OCI-LY3 (cell line): ENCODE measurements around the gene DEFB125.

ENCODE experiments used
- H2AFZ ChIP-seq: fragments of 200-600, 300-600 bp; shearing (Covaris generic); 2 replicates; pipeline ENCODE4 v1.6.0; 2014; ENCODE audit warnings: antibody characterized with exemption, low read depth, low read length
- H3K27ac ChIP-seq: fragments of 200-600, 300-600 bp; sonication (generic); 2 replicates; pipeline ENCODE4 v1.5.1; 2014; ENCODE audit warnings: mild to moderate bottlenecking, low read length, moderate library complexity, mixed read lengths
- H3K27me3 ChIP-seq: fragments of 200-600, 300-600 bp; sonication (generic); 2 replicates; pipeline ENCODE4 v1.6.1; 2014; ENCODE audit warnings: low read depth, low read length, mixed read lengths
- H3K36me3 ChIP-seq: fragments of 200-600, 300-600 bp; sonication (generic); replicated peaks from 2 replicates; pipeline ENCODE3; 2014; ENCODE audit warnings: low read depth, low read length, mixed read lengths
- H3K4me1 ChIP-seq: fragments of 300-600, 200-600 bp; sonication (generic); 2 replicates; pipeline ENCODE4 v1.6.1; 2014; ENCODE audit warnings: low read length, mixed read lengths
- H3K4me2 ChIP-seq: fragments of 200-600, 300-600 bp; sonication (generic); 2 replicates; pipeline ENCODE4 v1.6.1; 2014; ENCODE audit warnings: low read length, mixed read lengths
- H3K4me3 ChIP-seq: fragments of 300-600, 200-600 bp; sonication (generic); 2 replicates; pipeline ENCODE4 v1.5.1; 2014; ENCODE audit warnings: antibody characterized with exemption, mild to moderate bottlenecking, low read length, moderate library complexity
- H3K79me2 ChIP-seq: fragments of 300-600, 200-600 bp; shearing (Covaris generic); 2 replicates; pipeline ENCODE4 v1.6.1; 2014; ENCODE audit warnings: mild to moderate bottlenecking, low read length, mixed read lengths
- H3K9ac ChIP-seq: fragments of 300-600, 200-600 bp; shearing (Covaris generic); 2 replicates; pipeline ENCODE4 v1.6.0; 2014; ENCODE audit warnings: mild to moderate bottlenecking, low read length, moderate library complexity
- H3K9me3 ChIP-seq: fragments of 200-600, 300-600 bp; shearing (Covaris generic); 2 replicates; pipeline ENCODE4 v1.6.1; 2014; ENCODE audit warnings: low read length, mixed read lengths; ENCODE audit not compliant: insufficient read depth
- H4K20me1 ChIP-seq: fragments of 200-600, 300-600 bp; sonication (generic); 2 replicates; pipeline ENCODE4 v1.6.1; 2016; ENCODE audit warnings: low read length, mixed read lengths; ENCODE audit not compliant: insufficient read depth
- EZH2phosphoT487 ChIP-seq: fragments of 200-600 bp; shearing (Covaris generic); IDR thresholded peaks from 2 replicates; pipeline ENCODE4 v1.6.1; 2018; ENCODE audit warnings: antibody characterized with exemption, mixed run types, low read depth
- TF ChIP-seq, protein P1 (sequence below): fragments of 200-600, 300-600 bp; sonication (generic); IDR thresholded peaks from 2 replicates; pipeline ENCODE4 v1.5.1; 2014; ENCODE audit warnings: antibody characterized with exemption, low read length, low read depth

DEFB125 gene, protein sequence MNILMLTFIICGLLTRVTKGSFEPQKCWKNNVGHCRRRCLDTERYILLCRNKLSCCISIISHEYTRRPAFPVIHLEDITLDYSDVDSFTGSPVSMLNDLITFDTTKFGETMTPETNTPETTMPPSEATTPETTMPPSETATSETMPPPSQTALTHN

DNA sequence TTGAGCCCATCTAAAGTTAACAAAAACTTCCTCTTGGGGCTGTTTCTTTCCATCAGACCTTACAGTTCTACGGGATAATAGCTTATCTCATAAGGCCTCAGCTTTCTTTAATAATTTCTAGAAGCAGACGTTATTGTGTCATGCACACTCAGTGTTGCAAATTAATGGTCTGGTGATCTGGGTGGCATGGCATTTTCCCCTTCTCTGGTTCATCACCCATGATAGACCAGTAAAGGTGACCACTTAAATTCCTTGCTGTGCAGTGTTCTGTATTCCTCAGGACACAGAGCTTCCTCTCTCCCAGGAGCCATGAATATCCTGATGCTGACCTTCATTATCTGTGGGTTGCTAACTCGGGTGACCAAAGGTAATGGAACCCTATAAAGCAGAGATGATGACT is at the start of gene DEFB125:
DEFB125 (plus strand) TSS at position 272 of the 400 bp plus-strand sequence; CDS start at position 310, 38 bp downstream.
- no peaks in the 10 kb centered on the region for H4K20me1 ChIP-seq
- H3K4me1 ChIP-seq = no peaks in the 10 kb centered on the region
- H2AFZ ChIP-seq = no peak within 1 kb of the TSS
- no peak within 1 kb of the TSS for H3K9ac ChIP-seq
- H3K9me3 ChIP-seq = no peaks in the 10 kb centered on the region
- H3K27ac ChIP-seq = no peak within 1 kb of the TSS
- no peak within 1 kb of the TSS for H3K4me2 ChIP-seq
- no peaks in the 10 kb centered on the region for H3K36me3 ChIP-seq
- H3K79me2 ChIP-seq = no peaks in the 10 kb centered on the region
- TF ChIP-seq, protein P1, sequence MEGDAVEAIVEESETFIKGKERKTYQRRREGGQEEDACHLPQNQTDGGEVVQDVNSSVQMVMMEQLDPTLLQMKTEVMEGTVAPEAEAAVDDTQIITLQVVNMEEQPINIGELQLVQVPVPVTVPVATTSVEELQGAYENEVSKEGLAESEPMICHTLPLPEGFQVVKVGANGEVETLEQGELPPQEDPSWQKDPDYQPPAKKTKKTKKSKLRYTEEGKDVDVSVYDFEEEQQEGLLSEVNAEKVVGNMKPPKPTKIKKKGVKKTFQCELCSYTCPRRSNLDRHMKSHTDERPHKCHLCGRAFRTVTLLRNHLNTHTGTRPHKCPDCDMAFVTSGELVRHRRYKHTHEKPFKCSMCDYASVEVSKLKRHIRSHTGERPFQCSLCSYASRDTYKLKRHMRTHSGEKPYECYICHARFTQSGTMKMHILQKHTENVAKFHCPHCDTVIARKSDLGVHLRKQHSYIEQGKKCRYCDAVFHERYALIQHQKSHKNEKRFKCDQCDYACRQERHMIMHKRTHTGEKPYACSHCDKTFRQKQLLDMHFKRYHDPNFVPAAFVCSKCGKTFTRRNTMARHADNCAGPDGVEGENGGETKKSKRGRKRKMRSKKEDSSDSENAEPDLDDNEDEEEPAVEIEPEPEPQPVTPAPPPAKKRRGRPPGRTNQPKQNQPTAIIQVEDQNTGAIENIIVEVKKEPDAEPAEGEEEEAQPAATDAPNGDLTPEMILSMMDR = no peak
- no peak for TF ChIP-seq EZH2phosphoT487
- H3K27me3 ChIP-seq = peaks cover 46% of the 10 kb centered on the region
- H3K4me3 ChIP-seq = no peak within 1 kb of the TSS

DNA sequence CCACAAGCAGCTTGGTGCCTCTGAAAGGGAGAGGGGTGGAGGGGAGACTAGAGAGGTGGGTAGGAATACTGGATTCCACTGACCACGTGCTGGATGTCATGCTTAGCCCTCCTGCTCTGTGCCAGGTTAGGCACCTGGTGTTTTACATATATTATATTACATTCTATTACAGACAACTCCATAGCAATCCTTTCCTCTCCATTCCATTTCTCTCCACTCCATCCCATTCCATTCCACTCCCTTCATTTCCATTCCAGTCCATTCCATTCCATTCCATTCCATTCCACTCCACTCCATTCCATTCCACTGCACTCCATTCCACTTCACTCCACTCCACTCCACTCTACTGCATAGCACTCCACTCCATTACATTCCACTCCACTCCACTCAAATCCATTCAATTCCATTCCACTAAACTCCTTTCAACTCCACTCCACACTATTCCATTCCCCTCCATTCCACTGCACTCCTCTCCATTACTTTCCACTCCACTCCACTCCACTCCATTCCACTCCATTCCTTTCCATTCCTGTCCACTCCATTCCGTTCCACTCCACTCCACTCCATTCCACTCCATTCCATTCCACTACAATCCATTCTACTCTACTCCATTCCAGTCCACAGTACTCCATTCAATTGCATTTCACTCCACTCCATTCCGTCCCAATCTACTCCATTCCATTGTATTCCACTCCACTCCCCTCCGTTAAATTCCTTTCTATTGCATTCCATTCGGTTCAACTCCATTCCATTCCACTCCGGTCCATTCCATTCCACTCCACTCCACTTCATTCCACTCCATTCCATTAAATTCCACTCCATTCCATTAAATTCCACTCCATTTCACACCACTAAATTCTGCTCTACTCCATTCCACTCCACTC is 27.2 kb upstream of the DEFB125 start:
- Histone ChIP-seq H3K4me2 (no peak overlapping the region), H3K9ac (no peak overlapping the region)
- no peak for TF ChIP-seq EZH2phosphoT487
- TF ChIP-seq, protein P1 = no peak

DNA sequence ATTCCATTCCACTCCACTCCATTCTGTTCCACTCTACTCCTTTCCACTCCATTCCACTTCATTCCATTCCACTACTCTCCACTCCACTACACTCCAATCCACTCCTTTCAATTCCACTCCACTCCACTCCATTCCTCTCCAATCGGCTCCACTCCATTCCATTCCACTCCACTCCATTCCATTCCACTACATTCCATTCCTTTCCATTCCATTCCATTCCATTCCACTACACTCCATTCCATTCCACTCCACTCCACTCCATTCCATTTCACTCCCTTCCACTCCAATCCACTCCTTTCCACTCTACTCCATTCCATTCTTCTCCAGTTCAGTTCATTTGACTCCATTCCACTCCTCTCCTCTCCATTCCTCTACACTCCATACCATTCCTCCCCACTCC is 26.2 kb upstream of the DEFB125 start:
- no peak overlapping the region for H3K4me3 ChIP-seq
- H3K4me1 ChIP-seq = no peaks in the 10 kb centered on the region

More for the DNA sequence above, 27.2 kb upstream of the DEFB125 start:
- no peaks in the 10 kb centered on the region for H3K79me2 ChIP-seq
- no peak overlapping the region for H3K4me3 ChIP-seq
- no peak overlapping the region for H3K27ac ChIP-seq
- H3K4me1 ChIP-seq = no peaks in the 10 kb centered on the region
- no peaks in the 10 kb centered on the region for H3K36me3 ChIP-seq
- H4K20me1 ChIP-seq = no peaks in the 10 kb centered on the region
- H3K27me3 ChIP-seq = no peaks in the 10 kb centered on the region
- no peak overlapping the region for H2AFZ ChIP-seq
- H3K9me3 ChIP-seq = peaks cover 18% of the 10 kb centered on the region

DNA sequence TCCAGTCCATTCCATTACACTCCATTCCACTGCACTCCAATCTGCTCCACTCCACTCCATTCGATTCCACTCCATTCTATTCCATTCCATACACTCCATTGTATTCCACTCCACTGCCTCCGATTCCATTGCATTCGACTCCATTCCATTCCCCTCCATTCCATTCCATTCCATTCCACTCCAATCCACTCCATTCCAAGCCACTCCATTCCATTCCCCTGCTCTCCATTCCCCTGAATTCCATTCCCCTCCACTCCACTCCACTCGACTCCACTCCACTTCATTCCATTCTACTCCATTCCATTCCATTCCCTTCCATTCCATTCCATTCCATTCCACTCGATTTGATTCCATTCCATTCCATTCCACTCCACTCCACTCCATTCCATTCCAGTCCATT is 25.7 kb upstream of the DEFB125 start:
- Histone ChIP-seq H3K27ac (no peak overlapping the region), H3K4me2 (no peak overlapping the region), H4K20me1 (no peaks in the 10 kb centered on the region), H3K79me2 (no peaks in the 10 kb centered on the region), H2AFZ (no peak overlapping the region), H3K9ac (no peak overlapping the region), H3K27me3 (no peaks in the 10 kb centered on the region), H3K9me3 (peaks cover 20% of the 10 kb centered on the region), H3K36me3 (no peaks in the 10 kb centered on the region), H3K4me1 (no peaks in the 10 kb centered on the region), H3K4me3 (no peak overlapping the region)
- TF ChIP-seq, protein P1 = no peak
- no peak for TF ChIP-seq EZH2phosphoT487

More for the DNA sequence above, 26.2 kb upstream of the DEFB125 start:
- no peaks in the 10 kb centered on the region for H4K20me1 ChIP-seq
- H3K9me3 ChIP-seq = peaks cover 18% of the 10 kb centered on the region
- no peak overlapping the region for H3K27ac ChIP-seq
- no peaks in the 10 kb centered on the region for H3K36me3 ChIP-seq
- H3K27me3 ChIP-seq = no peaks in the 10 kb centered on the region
- no peaks in the 10 kb centered on the region for H3K79me2 ChIP-seq
- H3K9ac ChIP-seq = no peak overlapping the region
- no peak overlapping the region for H2AFZ ChIP-seq
- H3K4me2 ChIP-seq = no peak overlapping the region
- no peak for TF ChIP-seq EZH2phosphoT487
- TF ChIP-seq, protein P1 = no peak
